Endothelial cell of umbilical vein (primary cell): ENCODE data around the gene IQSEC3. TPM values are rescaled to one million over a fixed set of nuclear protein-coding genes. Genes with fewer than 3 reads are reported as not detected.

Experiments used
- BruUV-seq: library from RNA; stranded (reverse); fragments of 400-500 nt; replicated peaks from 2 replicates; lab custom pipeline; 2021; lab: Mats Ljungman, UMichigan
- CTCF ChIA-PET: fragments of 300-600, 350-600 bp; sonication (Branson Sonifier 250); formaldehyde crosslinking; loops from one replicate; lab custom pipeline; 2021; ENCODE audit warnings: antibody characterized with exemption, inconsistent platforms; lab: Charles Lee
- POLR2A ChIA-PET: fragments of 300-600, 350-600 bp; sonication (Branson Sonifier 250); formaldehyde crosslinking; loops from one replicate; lab custom pipeline; 2021; ENCODE audit warnings: antibody characterized with exemption, inconsistent platforms; lab: Charles Lee
- DNase-seq: peaks from one replicate; pipeline ENCODE4 v3.0.0-alpha.2; 2011; ENCODE audit warnings: low read depth, low spot score
- FAIRE-seq: peaks from 2 replicates; lab custom pipeline; 2011; peaks lifted over from hg19 to GRCh38; lab: Jason Lieb, UNC
- H2AFZ ChIP-seq: 2 replicates; pipeline ENCODE4 v1.6.0; 2012; ENCODE audit warnings: low read depth, low read length, control low read depth, inconsistent platforms
- H3K27ac ChIP-seq: 2 replicates; pipeline ENCODE4 v1.5.1; 2011; ENCODE audit warnings: low read depth, mild to moderate bottlenecking, control low read depth, low read length, moderate library complexity; ENCODE audit not compliant: insufficient read depth
- H3K27me3 ChIP-seq, 2 experiments: 2 replicates each; pipeline versions ENCODE4 v1.6.0 to v1.6.1; 2011; ENCODE audit warnings: low read length in 2 of 2, mixed read lengths in 1 of 2; ENCODE audit not compliant: control insufficient read depth in 2 of 2, insufficient read depth in 2 of 2
- H3K36me3 ChIP-seq, 2 experiments: 2 replicates in 1 of 2; 3 replicates in 1 of 2; pipeline ENCODE4 v1.5.1; 2011; ENCODE audit warnings: low read length in 2 of 2, mild to moderate bottlenecking in 1 of 2, moderate library complexity in 1 of 2; ENCODE audit not compliant: control insufficient read depth in 2 of 2, insufficient read depth in 2 of 2; ENCODE audit errors: extremely low read depth in 1 of 2
- H3K4me1 ChIP-seq: 3 replicates; pipeline ENCODE4 v1.5.1; 2011; ENCODE audit warnings: mild to moderate bottlenecking, low read length; ENCODE audit not compliant: control insufficient read depth, insufficient read depth; ENCODE audit errors: extremely low read depth
- H3K4me2 ChIP-seq: 2 replicates; pipeline ENCODE4 v1.6.1; 2011; ENCODE audit warnings: low read length, control low read depth, mixed read lengths; ENCODE audit not compliant: insufficient read depth
- H3K4me3 ChIP-seq, 3 experiments: fragments of 200-600 bp in 1 of 3; sonication (generic), shearing (Covaris generic) in 1 of 3; replicated peaks in 1 of 3; 2 replicates each; pipeline ENCODE4 v1.5.1; 2011 to 2016; ENCODE audit warnings: control low read depth in 3 of 3, low read length in 3 of 3, mild to moderate bottlenecking in 2 of 3, inconsistent platforms in 1 of 3, low read depth in 1 of 3, moderate library complexity in 1 of 3; ENCODE audit not compliant: insufficient read depth in 1 of 3
- H3K79me2 ChIP-seq: 2 replicates; pipeline ENCODE4 v1.6.0; 2012; ENCODE audit warnings: low read length, inconsistent platforms; ENCODE audit not compliant: control insufficient read depth, insufficient read depth
- H3K9ac ChIP-seq: replicated peaks from 2 replicates; pipeline ENCODE3; 2011; ENCODE audit warnings: low read length, control low read depth; ENCODE audit not compliant: insufficient read depth; ENCODE audit errors: extremely low read depth
- H3K9me1 ChIP-seq: replicated peaks from 3 replicates; pipeline ENCODE4 v1.6.0; 2011; ENCODE audit warnings: mild to moderate bottlenecking, low read length; ENCODE audit not compliant: control insufficient read depth, insufficient read depth; ENCODE audit errors: extremely low read depth
- H3K9me3 ChIP-seq: replicated peaks from 2 replicates; pipeline ENCODE4 v1.5.1; 2012; ENCODE audit warnings: low read length, inconsistent platforms; ENCODE audit not compliant: control insufficient read depth, insufficient read depth
- H4K20me1 ChIP-seq: replicated peaks from 2 replicates; pipeline ENCODE3; 2011; ENCODE audit warnings: mild to moderate bottlenecking, low read length; ENCODE audit not compliant: control insufficient read depth, insufficient read depth; ENCODE audit errors: extremely low read depth
- CTCF ChIP-seq, 2 donors: IDR thresholded peaks; 1 replicate in 1 of 2; 2 replicates in 1 of 2; pipeline ENCODE4 v1.5.1; 2011; ENCODE audit warnings: low read length in 2 of 2, mild to moderate bottlenecking in 2 of 2, moderate library complexity in 2 of 2, control low read depth in 1 of 2, inconsistent platforms in 1 of 2, low read depth in 1 of 2; ENCODE audit not compliant: insufficient read depth in 1 of 2; ENCODE audit errors: extremely low read depth in 1 of 2
- EZH2 ChIP-seq: IDR thresholded peaks from 2 replicates; pipeline ENCODE4 v1.6.1; 2012; ENCODE audit warnings: borderline replicate concordance, low read depth, mild to moderate bottlenecking, moderate library complexity, low read length, inconsistent platforms; ENCODE audit not compliant: severe bottlenecking
- FOS ChIP-seq: IDR thresholded peaks from 2 replicates; pipeline ENCODE4 v1.6.1; 2011; ENCODE audit warnings: mild to moderate bottlenecking, low read length, moderate library complexity, borderline replicate concordance; ENCODE audit not compliant: insufficient read depth
- GATA2 ChIP-seq: IDR thresholded peaks from 2 replicates; pipeline ENCODE4 v1.7.0; 2011; ENCODE audit warnings: low read depth, mild to moderate bottlenecking, moderate library complexity, mixed read lengths, low read length; ENCODE audit not compliant: insufficient read length, insufficient read depth
- POLR2AphosphoS5 ChIP-seq: IDR thresholded peaks from 2 replicates; pipeline ENCODE4 v1.6.1; 2012; ENCODE audit warnings: low read depth, mild to moderate bottlenecking, control low read depth, low read length, moderate library complexity; ENCODE audit not compliant: insufficient read depth
- dilution Hi-C: fragments of 300-500 bp; cut with MboI; formaldehyde crosslinking; loops from one replicate; pipeline ENCODE4 v1.15.0; 2019; ENCODE audit warnings: low sequenced_read_pairs; ENCODE audit not compliant: extremely low pct_ligation_motif_present
- intact Hi-C: fragments of 100-400 bp; cut with micrococcal nuclease; formaldehyde crosslinking; loops from one replicate; pipeline ENCODE4 v1.10.0; 2022
- polyA plus RNA-seq, 4 experiments: library from polyadenylated mRNA; depleted of rRNA in 3 of 4; stranded (reverse) in 3 of 4; unstranded in 1 of 4; fragments of >200 nt; gene quantifications; 2 replicates each; pipeline versions ENCODE4 v1.2.1 to v1.2.3, GENCODE V29; 2011 to 2012; ENCODE audit warnings: missing spikeins in 1 of 4
- total RNA-seq: library from RNA; stranded (reverse); gene quantifications from 2 replicates; pipeline ENCODE4 v1.2.3, GENCODE V29; 2021

The IQSEC3 gene
- total and polyA plus RNA-seq, 2 donors (not counting 3 experiments of a cell fraction or from before 2014, with no cell fraction given): not detected

- Histone ChIP-seq H4K20me1 (no peaks in the 10 kb centered on the region), H2AFZ (no peak overlapping the region), H3K9me3 (no peaks in the 10 kb centered on the region), H3K9me1 (no peaks in the 10 kb centered on the region), H3K27ac (no peak overlapping the region), H3K27me3 (peaks cover 12 to 15% of the 10 kb centered on the region in 2 experiments), H3K79me2 (no peaks in the 10 kb centered on the region), H3K4me1 (no peaks in the 10 kb centered on the region), H3K4me2 (no peak overlapping the region), H3K4me3 (no peak overlapping the region), H3K36me3 (no peaks in the 10 kb centered on the region), H3K9ac (no peak overlapping the region)
- FAIRE-seq: no peak
- POLR2A ChIA-PET: no interaction called here
- no peak for TF ChIP-seq EZH2
- no peak for TF ChIP-seq FOS
- TF ChIP-seq POLR2AphosphoS5: no peak
- no peak for TF ChIP-seq GATA2
- no peak for TF ChIP-seq CTCF (IDR thresholded peaks at IDR 0.05; ENCODE audit: extremely low read depth in 1 of 2, insufficient read depth in 1 of 2, low read depth in 1 of 2, low read length in 2 of 2)
- BruUV-seq: no TSS peak
- no peak for DNase-seq
- dilution Hi-C loops (no loop called here), intact Hi-C loops (no loop called here)
- CTCF ChIA-PET: interaction anchor here (1.2 kb wide), 1 partner anchor 8 kb away, joined by 3 read pairs; no protein-coding TSS in a partner anchor
Observed at GRCh38 chr12:145369-145960, 78.9 kb downstream of the IQSEC3 start.
